ENCODE data around the gene KNOP1.

GRCh38 chr16:19728636-19728965 lies 10.6 kb upstream of the KNOP1 start:
- TF ChIP-seq XRCC5 (optimal IDR thresholded peaks at IDR 0.05; ENCODE audit: low read length) (no peak), ZNF790 (CRISPR knock-in tag; IDR thresholded peaks at IDR 0.05; ENCODE audit: borderline replicate concordance) (no peak), POLR2A (IDR thresholded peaks at IDR 0.05; ENCODE audit: insufficient read depth in 1 of 2, low read depth in 2 of 2, low read length in 2 of 2) (no peak), ETV6 (CRISPR knock-in tag; conservative IDR thresholded peaks at IDR 0.05) (no peak), CCAR2 (optimal IDR thresholded peaks at IDR 0.05; ENCODE audit: low read depth, low read length) (no peak), ZNF737 (CRISPR knock-in tag; IDR thresholded peaks at IDR 0.05; ENCODE audit: borderline replicate concordance) (no peak), BRCA1 (CRISPR knock-in tag; IDR thresholded peaks at IDR 0.05) (no peak), FOXP1 (IDR thresholded peaks at IDR 0.05) (no peak), FOXP1 (CRISPR knock-in tag; IDR thresholded peaks at IDR 0.05) (no peak), ZNF34 (CRISPR knock-in tag; IDR thresholded peaks at IDR 0.05; ENCODE audit: borderline replicate concordance) (no peak), ZNF577 (CRISPR knock-in tag; IDR thresholded peaks at IDR 0.05; ENCODE audit: borderline replicate concordance, low read depth) (no peak), NFRKB (IDR thresholded peaks at IDR 0.05) (no peak), ZBTB4 (CRISPR knock-in tag; IDR thresholded peaks at IDR 0.05; ENCODE audit: borderline replicate concordance) (no peak)
- TF ChIP-seq, protein P1, sequence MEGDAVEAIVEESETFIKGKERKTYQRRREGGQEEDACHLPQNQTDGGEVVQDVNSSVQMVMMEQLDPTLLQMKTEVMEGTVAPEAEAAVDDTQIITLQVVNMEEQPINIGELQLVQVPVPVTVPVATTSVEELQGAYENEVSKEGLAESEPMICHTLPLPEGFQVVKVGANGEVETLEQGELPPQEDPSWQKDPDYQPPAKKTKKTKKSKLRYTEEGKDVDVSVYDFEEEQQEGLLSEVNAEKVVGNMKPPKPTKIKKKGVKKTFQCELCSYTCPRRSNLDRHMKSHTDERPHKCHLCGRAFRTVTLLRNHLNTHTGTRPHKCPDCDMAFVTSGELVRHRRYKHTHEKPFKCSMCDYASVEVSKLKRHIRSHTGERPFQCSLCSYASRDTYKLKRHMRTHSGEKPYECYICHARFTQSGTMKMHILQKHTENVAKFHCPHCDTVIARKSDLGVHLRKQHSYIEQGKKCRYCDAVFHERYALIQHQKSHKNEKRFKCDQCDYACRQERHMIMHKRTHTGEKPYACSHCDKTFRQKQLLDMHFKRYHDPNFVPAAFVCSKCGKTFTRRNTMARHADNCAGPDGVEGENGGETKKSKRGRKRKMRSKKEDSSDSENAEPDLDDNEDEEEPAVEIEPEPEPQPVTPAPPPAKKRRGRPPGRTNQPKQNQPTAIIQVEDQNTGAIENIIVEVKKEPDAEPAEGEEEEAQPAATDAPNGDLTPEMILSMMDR (CRISPR knock-in tag; IDR thresholded peaks at IDR 0.05): no peak
- TF ChIP-seq, protein P2, sequence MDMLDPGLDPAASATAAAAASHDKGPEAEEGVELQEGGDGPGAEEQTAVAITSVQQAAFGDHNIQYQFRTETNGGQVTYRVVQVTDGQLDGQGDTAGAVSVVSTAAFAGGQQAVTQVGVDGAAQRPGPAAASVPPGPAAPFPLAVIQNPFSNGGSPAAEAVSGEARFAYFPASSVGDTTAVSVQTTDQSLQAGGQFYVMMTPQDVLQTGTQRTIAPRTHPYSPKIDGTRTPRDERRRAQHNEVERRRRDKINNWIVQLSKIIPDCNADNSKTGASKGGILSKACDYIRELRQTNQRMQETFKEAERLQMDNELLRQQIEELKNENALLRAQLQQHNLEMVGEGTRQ (IDR thresholded peaks at IDR 0.05; ENCODE audit: low read depth, low read length): no peak
- TF ChIP-seq, protein P2 (CRISPR knock-in tag; IDR thresholded peaks at IDR 0.05; ENCODE audit: borderline replicate concordance): no peak

All from HepG2 (cell line).